Islet precursor cell (in vitro differentiated cells): ENCODE data around the gene BUD13.

Experiments
- DNase-seq: peaks from one replicate; pipeline ENCODE4 v3.0.0-alpha.2; 2018

Gene BUD13

DNA sequence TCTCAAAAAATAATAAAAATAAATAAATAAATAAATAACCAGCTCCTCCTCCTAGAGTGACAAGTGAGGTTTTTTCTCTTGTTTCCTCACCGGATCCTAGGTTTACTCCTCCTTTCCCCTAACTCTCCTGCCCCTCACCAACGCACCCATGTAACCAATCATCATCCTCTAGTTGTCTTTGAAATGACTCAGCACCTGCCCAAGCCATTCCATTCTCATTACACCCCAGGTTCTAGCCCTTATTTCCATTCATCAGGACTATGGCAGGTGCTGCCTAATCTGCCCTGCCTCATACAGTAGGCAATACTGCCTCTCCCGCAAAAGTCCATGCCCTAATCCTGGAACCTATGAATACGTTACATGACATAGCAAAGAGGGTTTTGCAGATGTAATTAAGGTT, 60.4 kb downstream of the BUD13 start:
- DNase-seq: no peak

DNA sequence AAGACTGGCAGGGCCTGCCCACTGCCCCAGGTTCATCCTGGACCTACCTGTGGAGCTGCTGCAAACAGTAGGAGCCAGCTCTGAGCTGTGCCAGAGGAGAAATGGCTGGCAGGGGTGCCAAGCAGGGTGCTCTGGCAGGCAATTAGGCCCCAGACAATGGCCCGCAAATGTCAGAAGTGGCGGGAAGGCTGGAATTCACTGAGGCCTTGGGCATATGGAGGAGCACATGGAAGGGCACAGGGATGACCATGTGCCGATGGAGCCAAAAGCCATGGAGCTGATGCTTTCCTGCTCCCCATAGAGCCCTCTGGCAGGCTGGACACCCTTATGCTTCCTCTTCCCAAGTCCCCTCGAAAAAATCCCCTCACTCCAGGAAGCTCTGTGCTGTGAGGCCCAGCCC, 62.0 kb downstream of the BUD13 start:
- no peak for DNase-seq

DNA sequence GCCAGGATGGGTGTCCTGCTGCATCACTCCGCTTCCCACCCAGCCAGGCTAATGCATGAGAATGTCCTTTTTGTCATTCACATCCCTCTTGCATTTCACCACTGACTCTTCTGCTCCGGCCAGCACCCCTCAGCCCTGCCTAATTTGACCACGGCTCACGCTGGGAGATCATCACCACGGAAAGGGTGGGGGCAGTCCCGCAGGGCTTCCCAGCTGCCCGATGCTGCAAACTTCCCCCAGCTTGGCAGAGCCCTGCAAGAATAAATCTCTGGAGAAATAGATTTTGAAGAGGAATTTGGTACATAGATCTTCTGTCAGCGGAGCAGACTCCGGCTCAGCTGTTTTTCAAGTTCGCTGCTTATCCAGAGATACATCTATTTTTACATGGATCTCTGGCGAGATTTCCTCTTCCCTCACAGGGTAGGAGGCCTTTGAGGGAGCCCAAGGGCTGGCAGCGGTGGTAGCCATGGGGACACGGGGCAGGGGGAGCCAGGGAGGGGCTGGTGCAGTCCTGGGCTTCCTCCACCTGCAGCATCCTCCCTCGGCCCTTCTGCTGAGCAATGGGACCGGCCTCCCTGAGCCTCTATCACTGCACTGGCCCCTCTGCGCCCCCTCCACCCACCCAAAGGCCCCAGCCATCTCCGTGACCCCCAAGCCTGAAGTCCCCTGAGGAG, 62.6 kb downstream of the BUD13 start:
- no peak for DNase-seq

DNA sequence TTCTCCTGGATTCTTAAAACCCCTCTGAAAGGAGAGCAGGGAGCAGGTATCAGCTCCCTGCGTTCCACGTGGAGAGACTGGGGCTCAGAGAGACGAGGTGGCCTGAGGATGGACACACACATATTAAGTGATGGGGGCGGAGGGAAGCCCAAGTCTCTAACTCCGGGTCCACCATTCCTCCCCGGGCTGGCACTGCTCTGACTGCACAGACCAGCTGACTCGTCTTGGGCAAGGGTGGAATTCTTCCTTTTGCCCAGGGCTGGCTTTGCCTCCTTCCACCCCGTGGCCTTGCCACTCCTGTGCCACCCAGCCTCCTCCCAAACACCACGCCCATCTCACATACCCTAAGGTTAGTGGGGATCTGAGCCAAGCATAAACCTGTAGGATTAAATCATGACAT, 65.0 kb downstream of the BUD13 start:
- DNase-seq: no peak

DNA sequence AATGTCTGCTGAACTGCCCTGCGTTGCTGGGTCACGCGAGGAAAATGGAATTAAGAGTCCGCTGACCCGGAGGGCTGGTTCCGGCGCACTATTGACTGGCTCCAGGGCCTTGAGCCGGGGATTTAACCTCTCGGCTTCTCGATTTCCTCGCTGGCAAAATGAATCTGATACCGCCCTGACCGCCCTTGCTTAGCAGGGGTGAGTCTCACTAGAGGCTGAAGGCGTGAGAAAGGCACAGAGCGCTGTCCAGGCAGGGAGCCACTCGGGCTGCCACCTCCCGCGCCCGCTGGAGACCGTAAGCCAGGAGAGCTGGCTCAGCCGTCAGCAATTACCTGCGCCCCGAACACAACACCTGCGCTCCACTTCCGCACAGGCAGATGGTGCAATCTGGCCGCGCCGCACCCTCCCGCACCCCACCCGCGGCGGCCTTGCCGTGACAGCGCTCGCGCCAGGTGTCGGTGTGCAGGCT, 65.6 kb downstream of the BUD13 start:
- DNase-seq: no peak

DNA sequence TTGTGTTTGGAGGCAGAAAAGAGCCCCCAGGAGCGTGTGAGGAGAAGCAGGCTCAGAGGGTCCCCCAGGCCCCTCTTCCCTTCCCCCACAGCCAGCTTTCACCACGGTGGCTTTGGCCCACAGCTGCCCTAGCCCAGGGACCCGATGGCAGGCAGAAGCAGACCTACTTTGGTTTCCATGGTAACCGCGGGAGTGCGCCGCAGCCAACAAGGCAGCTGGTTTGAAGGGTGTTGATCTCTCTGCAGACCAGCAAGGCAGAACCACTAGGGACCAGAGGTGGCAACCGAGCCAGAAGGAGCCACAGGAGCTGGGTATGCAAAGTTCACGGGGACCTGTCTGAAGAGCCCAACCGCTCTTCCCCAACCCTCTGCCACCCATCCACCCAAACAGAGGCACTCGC, 69.4 kb downstream of the BUD13 start:
- peak; percentile 87 for DNase-seq

DNA sequence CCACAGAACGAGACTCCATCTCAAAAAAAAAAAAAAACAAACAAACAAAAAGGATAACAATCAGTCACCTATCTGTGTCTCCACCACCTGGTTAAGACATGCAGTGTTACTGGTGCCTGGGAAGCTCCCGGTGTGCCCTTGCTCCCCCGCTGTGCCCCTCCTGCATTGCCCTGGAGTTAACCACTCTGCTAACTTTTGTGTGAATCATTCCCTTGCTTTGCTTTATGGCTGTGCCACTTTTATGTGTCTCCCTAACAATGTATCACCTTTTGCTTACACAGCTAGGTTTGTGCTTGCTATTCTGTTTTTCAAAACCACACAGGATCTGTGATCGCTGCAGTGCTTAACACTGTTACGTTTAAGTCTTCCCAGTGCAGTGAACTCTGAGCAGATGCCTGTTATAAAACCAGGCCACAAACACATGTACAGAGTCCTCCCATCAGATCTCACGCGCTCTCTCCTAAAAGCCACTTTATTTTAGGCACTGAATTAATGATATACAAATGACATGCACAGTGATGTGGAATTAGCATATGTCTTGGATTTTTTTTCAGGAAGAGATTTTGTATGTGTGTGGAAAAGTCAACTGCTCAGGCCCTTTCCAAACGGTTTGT, 69.9 kb downstream of the BUD13 start:
- DNase-seq: no peak

DNA sequence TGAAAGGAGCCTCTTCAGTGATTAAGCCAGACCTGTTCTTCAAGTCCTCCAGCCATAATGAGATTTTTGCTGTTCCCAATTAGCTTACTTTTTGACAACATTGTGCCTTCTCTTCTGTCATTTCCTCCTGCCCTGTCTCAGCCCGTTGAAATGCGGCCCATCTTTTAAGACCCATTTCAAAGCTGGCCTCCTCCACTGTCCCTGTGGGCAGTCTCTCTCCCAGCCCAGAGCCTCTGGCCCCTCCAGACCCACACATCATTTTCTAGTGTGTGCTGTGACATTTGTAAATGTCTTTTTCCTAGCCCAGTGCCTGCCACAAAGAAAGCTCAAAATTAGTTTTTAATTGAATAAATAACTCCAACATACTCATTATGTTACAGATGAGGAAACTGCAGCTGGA, 70.9 kb downstream of the BUD13 start:
- DNase-seq: peak; percentile 42

DNA sequence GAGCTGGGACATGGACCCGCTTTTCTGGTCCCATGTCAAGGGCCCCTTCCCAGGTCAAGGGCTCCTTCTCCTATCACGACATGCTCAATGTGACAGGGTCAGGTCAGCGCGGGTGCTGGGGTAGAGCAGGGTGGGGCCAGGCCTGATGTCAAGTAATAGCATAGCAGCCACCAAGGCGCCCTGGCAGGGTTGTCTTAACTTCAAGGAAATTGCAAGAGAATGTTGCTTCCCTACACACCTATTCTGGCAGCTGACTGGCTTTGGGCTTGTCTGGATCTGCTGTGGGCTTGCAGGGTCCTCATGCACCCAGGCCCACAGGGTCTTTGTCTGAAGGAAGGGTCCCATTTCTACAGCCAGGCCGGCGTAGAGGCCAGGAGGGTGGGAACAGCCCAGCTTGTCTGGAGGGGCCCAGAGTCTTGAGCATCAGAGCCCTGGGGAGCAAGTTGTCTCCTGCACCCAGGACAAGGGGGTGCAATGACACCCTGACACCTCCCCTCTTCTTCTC, 71.4 kb downstream of the BUD13 start:
- DNase-seq: peak; percentile 38

DNA sequence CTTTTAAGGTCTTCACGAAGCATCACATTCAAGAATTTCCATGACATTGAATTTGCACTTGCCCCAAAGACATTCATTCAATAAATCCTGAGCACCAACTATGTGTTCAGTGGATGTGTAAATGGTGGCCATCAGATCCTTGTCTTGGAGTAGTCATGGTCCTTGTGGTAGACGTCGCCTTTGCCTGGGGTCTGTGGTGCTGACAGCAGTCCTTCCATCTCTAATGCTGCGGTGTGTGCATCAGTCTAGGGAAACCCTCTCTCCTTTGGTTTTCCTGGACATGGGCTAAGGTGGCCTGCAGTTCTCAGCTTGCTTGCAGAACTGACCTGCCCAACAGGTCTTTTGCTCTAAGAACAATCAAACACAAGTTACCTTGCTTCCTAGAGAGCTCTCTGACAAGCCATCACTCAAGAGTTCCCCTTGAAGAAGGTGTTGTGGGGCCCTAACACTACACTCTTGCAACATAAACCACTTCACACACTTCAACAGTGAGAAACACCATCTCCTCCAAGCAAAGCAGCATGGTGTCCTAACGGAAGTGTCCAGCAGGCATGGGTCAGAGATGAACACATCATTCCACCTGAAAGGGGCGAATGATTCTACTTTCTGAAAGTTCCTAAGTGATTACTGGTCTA, 72.1 kb downstream of the BUD13 start:
- DNase-seq: peak; percentile 39
